PFSK-1 (cell line): Measurements from ENCODE around the gene ASCL2.

Experiments
- FOXP2 ChIP-seq: optimal IDR thresholded peaks from 2 replicates; pipeline ENCODE3; 2011; ENCODE audit warnings: borderline replicate concordance, control low read depth, inconsistent platforms; ENCODE audit not compliant: insufficient read depth; ENCODE audit errors: extremely low read length, extremely low read depth
- POLR2AphosphoS5 ChIP-seq: IDR thresholded peaks from 2 replicates; pipeline ENCODE4 v1.6.1; 2012; ENCODE audit warnings: low read depth, mild to moderate bottlenecking, control low read depth, low read length, moderate library complexity
- SIN3A ChIP-seq: IDR thresholded peaks from 2 replicates; pipeline ENCODE4 v1.6.1; 2012; ENCODE audit warnings: mild to moderate bottlenecking, low read length, moderate library complexity, borderline replicate concordance; ENCODE audit not compliant: insufficient read depth
- TAF1 ChIP-seq: IDR thresholded peaks from 2 replicates; pipeline ENCODE4 v1.6.1; 2012; ENCODE audit warnings: low read length, control low read depth, borderline replicate concordance; ENCODE audit not compliant: insufficient read depth
- TF ChIP-seq, protein P1 (sequence below), 2 experiments: IDR thresholded peaks; 2 replicates each; pipeline versions ENCODE4 v1.6.1 to v1.8.0; 2011 to 2012; ENCODE audit warnings: low read depth in 2 of 2, low read length in 2 of 2, control low read depth in 1 of 2, inconsistent platforms in 1 of 2, mild to moderate bottlenecking in 1 of 2, moderate library complexity in 1 of 2; ENCODE audit not compliant: insufficient read depth in 1 of 2

ASCL2 gene

GRCh38 chr11:2299773-2300172 is 29.4 kb upstream of the ASCL2 start:
- TF ChIP-seq SIN3A: no peak

DNA sequence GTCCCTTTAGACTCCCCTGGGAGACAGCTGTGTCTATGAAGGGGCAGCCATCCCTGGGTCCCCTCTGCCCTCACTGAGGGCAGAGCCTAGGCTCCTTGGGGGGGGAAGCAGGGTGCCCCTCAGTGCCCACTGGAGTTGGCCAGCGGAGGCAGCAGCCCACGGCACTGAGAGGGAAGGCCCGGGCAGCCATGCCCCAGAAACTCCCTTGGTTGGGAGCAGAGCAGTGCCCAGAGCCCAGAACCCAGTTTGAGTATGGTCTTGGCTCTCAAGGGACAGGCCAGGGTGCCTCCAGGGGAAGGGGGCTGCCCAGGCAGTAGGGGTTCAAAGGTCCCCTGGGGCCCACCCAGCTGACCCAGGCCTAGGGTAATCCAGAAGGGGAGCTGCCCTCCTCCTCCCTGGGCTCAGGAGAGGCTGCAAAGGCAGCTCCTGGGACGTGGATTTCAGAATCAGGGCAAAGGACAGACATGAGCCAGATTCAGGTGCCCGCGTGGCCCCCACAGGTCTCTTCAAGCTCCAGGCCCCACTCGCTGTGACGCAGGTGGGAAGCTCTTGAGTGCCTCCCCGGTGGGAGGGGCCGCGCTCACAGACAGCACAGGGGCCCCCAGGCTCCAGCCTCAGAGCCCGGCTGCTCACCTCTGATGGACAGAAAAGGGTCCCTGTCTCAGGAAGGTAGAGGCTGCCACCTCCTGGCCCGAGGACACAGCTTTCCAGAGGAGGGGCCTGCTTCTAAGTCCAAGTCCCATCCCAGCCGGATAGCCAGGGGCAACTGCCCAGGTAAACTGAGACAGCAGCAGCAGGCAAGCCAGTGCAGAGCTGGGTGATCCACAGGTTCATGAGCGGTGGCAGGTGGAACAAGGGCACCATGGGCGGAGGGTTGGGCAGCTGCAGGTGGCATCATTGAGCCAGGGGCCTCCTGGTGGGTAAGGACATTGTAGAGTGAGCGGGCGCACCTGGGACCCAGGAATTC is 28.7 kb upstream of the ASCL2 start:
- TF ChIP-seq FOXP2 (no peak), POLR2AphosphoS5 (no peak), TAF1 (no peak), SIN3A (no peak)
- TF ChIP-seq, protein P1, sequence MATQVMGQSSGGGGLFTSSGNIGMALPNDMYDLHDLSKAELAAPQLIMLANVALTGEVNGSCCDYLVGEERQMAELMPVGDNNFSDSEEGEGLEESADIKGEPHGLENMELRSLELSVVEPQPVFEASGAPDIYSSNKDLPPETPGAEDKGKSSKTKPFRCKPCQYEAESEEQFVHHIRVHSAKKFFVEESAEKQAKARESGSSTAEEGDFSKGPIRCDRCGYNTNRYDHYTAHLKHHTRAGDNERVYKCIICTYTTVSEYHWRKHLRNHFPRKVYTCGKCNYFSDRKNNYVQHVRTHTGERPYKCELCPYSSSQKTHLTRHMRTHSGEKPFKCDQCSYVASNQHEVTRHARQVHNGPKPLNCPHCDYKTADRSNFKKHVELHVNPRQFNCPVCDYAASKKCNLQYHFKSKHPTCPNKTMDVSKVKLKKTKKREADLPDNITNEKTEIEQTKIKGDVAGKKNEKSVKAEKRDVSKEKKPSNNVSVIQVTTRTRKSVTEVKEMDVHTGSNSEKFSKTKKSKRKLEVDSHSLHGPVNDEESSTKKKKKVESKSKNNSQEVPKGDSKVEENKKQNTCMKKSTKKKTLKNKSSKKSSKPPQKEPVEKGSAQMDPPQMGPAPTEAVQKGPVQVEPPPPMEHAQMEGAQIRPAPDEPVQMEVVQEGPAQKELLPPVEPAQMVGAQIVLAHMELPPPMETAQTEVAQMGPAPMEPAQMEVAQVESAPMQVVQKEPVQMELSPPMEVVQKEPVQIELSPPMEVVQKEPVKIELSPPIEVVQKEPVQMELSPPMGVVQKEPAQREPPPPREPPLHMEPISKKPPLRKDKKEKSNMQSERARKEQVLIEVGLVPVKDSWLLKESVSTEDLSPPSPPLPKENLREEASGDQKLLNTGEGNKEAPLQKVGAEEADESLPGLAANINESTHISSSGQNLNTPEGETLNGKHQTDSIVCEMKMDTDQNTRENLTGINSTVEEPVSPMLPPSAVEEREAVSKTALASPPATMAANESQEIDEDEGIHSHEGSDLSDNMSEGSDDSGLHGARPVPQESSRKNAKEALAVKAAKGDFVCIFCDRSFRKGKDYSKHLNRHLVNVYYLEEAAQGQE (IDR thresholded peaks at IDR 0.05; ENCODE audit: insufficient read depth in 1 of 2, low read depth in 2 of 2, low read length in 2 of 2): no peak

DNA sequence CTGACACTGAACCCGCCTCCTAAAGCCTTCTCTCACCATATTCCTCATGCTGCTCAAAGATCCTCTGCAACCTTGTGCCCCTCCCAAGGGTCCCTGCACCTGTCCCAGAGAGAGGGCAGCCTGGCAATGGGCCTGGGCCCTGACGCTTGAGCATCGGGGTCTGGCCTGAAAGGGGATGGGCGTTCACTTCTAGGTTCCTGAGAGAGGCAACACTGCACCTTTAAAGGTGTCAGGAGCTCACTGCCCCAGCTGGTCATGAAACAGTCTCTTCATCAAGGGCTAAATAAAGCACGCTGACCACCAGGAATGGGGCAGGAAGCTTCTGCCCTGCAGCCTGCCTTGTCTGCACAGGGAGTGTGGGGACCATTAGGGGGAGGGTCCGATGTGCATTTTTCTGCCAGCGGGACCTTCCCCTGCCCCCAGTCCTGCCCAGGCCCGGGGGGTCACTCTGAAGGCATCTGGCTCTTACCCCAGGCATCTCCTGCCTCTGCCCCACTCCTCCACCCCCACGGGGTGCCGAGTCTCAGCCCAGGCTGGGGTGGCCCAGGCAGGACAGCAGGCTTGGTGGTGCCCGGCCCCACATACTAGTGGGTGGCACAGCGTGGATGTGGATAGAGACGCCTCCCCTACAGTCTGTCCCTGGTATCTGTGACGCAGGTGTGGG is 27.9 kb upstream of the ASCL2 start:
- TF ChIP-seq POLR2AphosphoS5: no peak
- TF ChIP-seq, protein P1 (IDR thresholded peaks at IDR 0.05; ENCODE audit: insufficient read depth in 1 of 2, low read depth in 2 of 2, low read length in 2 of 2): no peak
- no peak for TF ChIP-seq SIN3A
- no peak for TF ChIP-seq TAF1
- TF ChIP-seq FOXP2: no peak

GRCh38 chr11:2297623-2298030 is 27.2 kb upstream of the ASCL2 start:
- TF ChIP-seq FOXP2 (no peak), SIN3A (no peak), POLR2AphosphoS5 (no peak), TAF1 (no peak)
- TF ChIP-seq, protein P1 (IDR thresholded peaks at IDR 0.05; ENCODE audit: insufficient read depth in 1 of 2, low read depth in 2 of 2, low read length in 2 of 2): no peak

- TF ChIP-seq POLR2AphosphoS5: no peak
- TF ChIP-seq SIN3A: no peak
- TF ChIP-seq, protein P1 (IDR thresholded peaks at IDR 0.05; ENCODE audit: insufficient read depth in 1 of 2, low read depth in 2 of 2, low read length in 2 of 2): no peak
- TF ChIP-seq FOXP2: no peak
Observed at GRCh38 chr11:2296913-2297622, 26.7 kb upstream of the ASCL2 start.
